B cell (primary cell): ENCODE measurements around the gene IFT122.

Experiments used
- CTCF ChIP-seq: fragments of 200-600 bp; IDR thresholded peaks from one replicate; pipeline ENCODE4 v1.8.0; 2022; ENCODE audit warnings: antibody characterized with exemption, mild to moderate bottlenecking
- EZH2 ChIP-seq: IDR thresholded peaks from 2 replicates; pipeline ENCODE4 v1.6.1; 2012; ENCODE audit warnings: borderline replicate concordance, low read depth, mild to moderate bottlenecking, moderate library complexity, low read length; ENCODE audit not compliant: insufficient read depth, poor library complexity, severe bottlenecking

GRCh38 chr3:129514110-129514509 is 74.1 kb downstream of the IFT122 start:
- TF ChIP-seq CTCF (no peak), EZH2 (no peak)
